ENCODE data around the gene FAM136A.
"Not testable (repeated sequence)": the region's sequence is repeated elsewhere in the genome, so short reads cannot be mapped to it uniquely, and the experiment has no call there.

The FAM136A gene

DNA sequence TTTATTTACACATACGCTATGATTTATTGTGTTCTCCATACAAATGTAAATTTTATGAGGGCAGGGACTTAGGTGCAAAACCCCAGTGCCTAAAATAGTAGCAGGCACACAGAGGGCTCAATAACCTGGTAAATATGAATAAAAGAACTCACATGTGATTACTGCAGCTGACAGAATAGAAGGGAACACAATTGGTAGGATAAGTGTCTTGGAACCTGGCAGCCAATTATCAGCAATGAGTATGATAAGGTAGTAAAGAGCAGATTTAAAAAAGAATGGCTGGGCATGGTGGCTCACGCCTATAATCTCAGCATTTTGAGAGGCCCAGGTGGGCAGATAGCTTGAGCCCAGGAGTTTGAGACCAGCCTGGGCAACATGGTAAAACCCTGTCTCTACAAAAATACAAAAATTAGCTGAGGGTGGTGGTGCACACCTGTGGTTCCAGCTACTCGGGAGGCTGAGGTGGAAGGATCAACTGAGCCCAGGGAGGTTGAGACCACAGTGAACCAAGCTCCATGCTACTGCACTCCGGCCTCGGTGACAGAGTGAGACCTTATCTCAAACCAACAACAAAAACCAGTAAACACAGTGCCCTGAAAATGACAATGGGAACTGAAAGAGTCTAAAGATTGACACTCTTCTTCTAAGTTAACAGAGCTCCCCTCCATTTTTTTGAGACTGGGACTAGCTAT is 18.2 kb downstream of the FAM136A start:
- no peak for DNase-seq

DNA sequence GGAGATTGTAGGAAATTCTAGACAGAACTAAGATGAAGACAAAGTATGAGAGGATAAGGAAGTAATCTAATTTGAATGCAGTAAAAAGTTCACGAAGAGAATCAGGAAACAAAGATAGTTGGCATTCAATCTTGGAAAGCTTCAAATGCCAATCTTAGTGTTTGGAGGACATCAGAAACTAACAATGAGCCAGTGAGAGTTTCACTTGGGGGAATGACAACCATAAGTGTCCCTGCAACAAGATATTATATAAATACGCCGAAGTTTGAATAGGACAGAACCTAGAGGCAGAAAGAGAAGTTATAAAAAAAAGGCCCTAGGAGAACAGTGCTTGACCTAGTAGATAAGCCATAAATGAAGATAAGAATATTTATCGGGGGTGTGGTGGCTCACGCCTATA is 19.4 kb downstream of the FAM136A start:
- DNase-seq = no peak

GRCh38 chr2:70280242-70280798 is 21.5 kb downstream of the FAM136A start:
- DNase-seq = no peak

DNA sequence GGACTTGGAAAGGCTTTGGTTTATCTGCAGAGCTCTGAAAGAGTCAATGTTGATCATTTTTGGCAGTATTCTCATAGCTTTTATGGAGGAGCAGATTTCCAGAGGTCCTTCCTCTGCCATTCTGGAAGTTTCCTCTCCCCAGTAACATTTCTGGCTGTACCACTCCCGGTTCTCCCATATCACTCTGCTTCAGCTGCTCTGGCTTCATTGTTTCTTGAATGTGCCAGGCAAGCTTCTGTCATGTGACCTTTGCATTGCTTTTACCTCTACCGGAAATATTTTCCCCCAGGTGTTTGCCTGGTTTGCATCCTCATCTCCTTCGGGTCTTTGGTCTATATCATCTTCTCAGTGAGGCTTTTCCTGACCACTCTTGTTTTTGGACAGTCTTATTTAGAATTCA is 31.5 kb downstream of the FAM136A start:
- DNase-seq = no peak

GRCh38 chr2:70269422-70270302 is 32.2 kb downstream of the FAM136A start:
- not testable (repeated sequence) for DNase-seq

DNA sequence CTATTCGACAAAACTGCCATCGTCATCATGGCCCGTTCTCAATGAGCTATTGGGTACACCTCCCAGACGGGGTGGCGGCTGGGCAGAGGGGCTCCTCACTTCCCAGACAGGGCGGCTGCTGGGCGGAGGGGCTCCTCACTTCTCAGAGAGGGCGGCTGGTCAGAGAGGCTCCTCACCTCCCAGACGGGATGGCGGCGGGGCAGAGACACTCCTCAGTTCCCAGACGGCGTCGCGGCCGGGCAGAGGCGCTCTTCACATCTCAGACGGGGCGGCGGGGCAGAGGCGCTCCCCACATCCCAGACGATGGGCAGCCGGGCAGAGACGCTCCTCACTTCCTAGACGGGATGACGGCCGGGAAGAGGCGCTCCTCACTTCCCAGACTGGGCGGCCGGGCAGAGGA is 34.9 kb downstream of the FAM136A start:
- not testable (repeated sequence) for DNase-seq

GRCh38 chr2:70261501-70261900 is 40.4 kb downstream of the FAM136A start:
- no peak for DNase-seq

DNA sequence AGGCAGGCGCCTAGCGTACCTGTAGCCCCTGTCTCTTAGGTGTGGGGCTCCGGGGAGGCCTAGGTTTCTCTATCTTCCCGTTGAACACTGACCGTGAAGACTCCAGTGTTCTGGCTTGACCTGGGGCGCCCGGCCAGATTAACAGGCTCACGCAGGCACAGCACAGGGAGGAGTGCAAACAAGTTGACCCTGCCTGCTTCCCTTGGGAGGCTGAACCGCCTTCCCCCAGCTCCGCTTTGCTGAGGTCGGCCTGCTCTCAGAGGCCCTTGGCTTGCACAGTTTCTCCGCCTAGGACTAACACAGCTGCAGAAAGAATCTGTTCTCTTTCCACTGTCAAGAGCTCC is 43.4 kb downstream of the FAM136A start:
- DNase-seq = no peak

- no peak for DNase-seq
Observed at GRCh38 chr2:70255637-70256314, 46.1 kb downstream of the FAM136A start.

DNA sequence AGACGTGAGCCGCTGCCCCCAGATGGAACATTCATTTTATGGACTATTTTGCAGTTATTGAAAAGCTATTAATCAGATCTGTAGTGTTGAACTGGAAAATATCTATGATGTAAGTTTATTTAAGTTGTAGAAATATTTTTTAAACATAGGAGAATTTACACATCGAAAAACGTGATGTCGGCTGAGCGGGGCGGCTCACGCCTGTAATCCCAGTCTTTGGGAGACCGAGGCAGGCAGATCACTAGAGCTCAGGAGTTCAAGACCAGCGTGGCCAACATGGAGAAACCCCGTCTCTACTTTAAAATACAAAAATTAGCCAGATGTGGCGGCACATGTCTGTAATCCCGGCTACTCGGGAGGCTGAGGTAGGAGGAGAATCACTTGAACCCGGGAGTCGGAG is 51.4 kb downstream of the FAM136A start:
- no peak for DNase-seq

DNA sequence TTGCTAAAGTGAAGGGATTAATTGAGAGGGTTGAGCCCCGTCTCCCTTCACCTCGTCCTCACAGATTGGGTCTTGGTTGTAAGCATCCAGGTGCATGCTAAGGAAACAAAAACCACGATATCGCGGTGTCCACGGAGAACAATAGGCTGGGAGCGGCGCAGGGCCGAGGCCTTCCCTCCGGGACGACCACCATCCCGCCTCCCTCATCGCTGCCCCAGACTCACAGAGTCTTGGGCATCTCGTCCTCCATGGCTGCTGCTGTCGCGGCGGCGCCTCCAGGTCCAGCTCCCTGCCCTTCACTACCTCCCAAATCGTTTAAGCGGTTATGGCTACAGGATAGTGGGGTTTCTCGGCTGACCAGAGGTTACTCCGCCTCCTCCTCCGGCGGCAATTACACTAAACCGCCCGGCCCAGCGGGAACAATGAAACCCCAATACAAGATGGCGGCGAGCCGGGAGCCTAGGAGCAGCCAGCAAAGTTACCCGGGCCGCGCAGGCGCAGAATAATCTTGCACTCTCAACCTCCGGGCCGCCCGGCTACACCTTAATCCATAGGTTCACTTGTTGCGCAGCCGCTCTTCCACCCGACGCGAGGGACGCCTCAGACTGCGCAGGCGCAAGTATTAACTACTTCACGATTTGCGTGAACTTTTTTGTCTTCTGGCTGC is 53.6 kb downstream of the FAM136A start, which contains the start of gene TIA1:
TSS of gene TIA1 (minus strand) at position 448 of the 667 bp plus-strand sequence. CDS start at position 250, 198 bp downstream.
- peak; percentile 98 for DNase-seq

DNA sequence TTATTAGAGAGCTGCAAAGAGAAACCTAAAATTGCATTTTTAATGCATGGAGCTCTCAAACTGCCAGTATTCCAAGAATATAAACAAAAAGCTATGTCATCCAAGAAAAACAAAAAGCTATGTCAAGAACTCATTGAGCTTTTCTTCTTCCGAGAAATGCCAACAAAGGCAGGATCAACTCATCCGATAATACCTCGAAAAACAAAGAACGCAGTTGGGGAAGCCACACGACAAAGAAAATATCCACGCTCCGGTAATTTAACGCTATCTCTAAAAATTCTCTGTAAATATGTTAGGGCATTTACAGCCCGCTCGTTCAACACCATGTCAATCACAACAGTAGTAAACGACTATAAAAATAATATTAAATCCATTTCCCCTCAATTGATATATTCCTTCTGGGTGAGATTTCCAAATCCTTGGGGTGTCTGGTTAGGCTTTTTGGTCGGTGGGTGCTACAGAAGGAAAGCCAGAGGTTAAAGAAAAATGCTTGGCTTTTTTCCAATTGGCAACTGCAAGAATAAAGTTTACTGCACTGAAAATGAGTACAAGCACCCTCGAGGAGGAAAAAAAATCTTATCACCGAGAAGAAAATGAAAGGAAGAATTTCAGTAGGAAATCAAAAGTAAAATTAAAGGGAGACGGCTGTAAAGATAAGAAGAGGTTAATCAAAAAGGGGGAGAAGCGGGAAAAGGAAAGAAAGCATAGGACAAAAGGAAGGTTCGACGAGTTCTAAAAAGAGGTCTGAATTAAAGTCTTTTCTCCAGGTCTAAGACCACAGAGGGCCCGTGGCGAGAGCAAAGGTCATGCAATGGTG is 54.3 kb downstream of the FAM136A start:
- no peak for DNase-seq
